Measurements from ENCODE around the gene SHFL. TPM values are rescaled to one million over a fixed set of nuclear protein-coding genes. Genes with fewer than 3 reads are reported as not detected.

SHFL gene
- total RNA-seq, 1 experiment from 2014 or later = 21.1 TPM

DNA sequence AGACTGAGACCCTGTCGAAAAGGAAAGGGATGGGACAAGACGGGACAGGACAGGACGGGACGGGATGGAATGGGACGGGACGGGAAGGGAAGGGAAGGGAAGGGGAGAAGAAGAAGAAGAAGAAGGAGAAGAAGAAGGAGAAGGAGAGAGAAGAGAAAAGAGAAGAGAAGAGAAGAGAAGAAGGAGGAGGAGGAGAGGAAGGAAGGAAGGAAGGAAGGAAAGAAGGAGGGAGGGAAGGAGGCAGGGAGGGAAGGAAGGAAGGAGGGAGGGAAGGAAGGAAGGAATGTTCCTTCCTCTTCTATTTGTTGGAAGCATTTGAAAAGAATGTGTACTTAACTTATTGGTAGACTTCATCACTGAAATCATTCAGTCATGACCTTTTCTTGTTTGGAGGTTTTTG is 9.6 kb upstream of the SHFL start:
- Histone ChIP-seq H3K27me3 (ENCODE audit: insufficient read depth, low read length) (no peaks in the 10 kb centered on the region; the same call in 1 of the 2 replicates), H4K5ac (ENCODE audit: insufficient read length, low read depth, low read length) (peak overlapping the region; percentile 33), H2AFZ (ENCODE audit: low read length) (no peak overlapping the region), H4K20me1 (ENCODE audit: control insufficient read depth, insufficient read depth, insufficient read length) (no peaks in the 10 kb centered on the region), H3K27ac (ENCODE audit: insufficient read length, low read depth, low read length) (no peak overlapping the region), H3K4me2 (ENCODE audit: insufficient read depth, insufficient read length, low read length) (no peak overlapping the region), H3K79me1 (ENCODE audit: insufficient read depth, low read depth, low read length, poor library complexity, severe bottlenecking) (no peaks in the 10 kb centered on the region), H4K91ac (ENCODE audit: insufficient read length, low read depth, low read length) (no peak overlapping the region), H3K56ac (ENCODE audit: insufficient read length, low read depth, low read length) (no peak overlapping the region), H3K4me1 (ENCODE audit: insufficient read depth, low read length) (no peaks in the 10 kb centered on the region; the same call in 1 of the 2 replicates), H2BK12ac (ENCODE audit: insufficient read length, low read depth, low read length) (no peak overlapping the region), H3K23ac (ENCODE audit: insufficient read length, low read depth, low read length) (no peak overlapping the region), H4K8ac (replicated peaks; ENCODE audit: insufficient read length, low read depth, low read length) (no peak overlapping the region), H2AK5ac (ENCODE audit: insufficient read length, low read length) (no peak overlapping the region), H3K9me3 (ENCODE audit: control insufficient read depth, low read depth, low read length) (no peaks in the 10 kb centered on the region), H3T11ph (ENCODE audit: low read length) (no peak overlapping the region), H2BK15ac (ENCODE audit: low read depth, low read length) (no peak overlapping the region), H3K14ac (ENCODE audit: insufficient read depth, low read length) (no peak overlapping the region), H2BK20ac (ENCODE audit: low read depth, low read length, poor library complexity, severe bottlenecking) (no peak overlapping the region), H2BK5ac (ENCODE audit: insufficient read length, low read length) (no peak overlapping the region), H3K79me2 (ENCODE audit: insufficient read depth, low read length) (no peaks in the 10 kb centered on the region), H3K23me2 (ENCODE audit: insufficient read length, low read depth, low read length, poor library complexity, severe bottlenecking) (no peaks in the 10 kb centered on the region), H2BK120ac (ENCODE audit: low read depth, low read length, poor library complexity, severe bottlenecking) (no peak overlapping the region), H3K4ac (ENCODE audit: low read depth, low read length) (no peak overlapping the region), H3K9ac (ENCODE audit: extremely low read depth, insufficient read length, low read length) (no peak overlapping the region), H3K18ac (ENCODE audit: insufficient read length, low read depth, low read length) (no peak overlapping the region)
- no peak for DNase-seq
- TF ChIP-seq, protein P1, sequence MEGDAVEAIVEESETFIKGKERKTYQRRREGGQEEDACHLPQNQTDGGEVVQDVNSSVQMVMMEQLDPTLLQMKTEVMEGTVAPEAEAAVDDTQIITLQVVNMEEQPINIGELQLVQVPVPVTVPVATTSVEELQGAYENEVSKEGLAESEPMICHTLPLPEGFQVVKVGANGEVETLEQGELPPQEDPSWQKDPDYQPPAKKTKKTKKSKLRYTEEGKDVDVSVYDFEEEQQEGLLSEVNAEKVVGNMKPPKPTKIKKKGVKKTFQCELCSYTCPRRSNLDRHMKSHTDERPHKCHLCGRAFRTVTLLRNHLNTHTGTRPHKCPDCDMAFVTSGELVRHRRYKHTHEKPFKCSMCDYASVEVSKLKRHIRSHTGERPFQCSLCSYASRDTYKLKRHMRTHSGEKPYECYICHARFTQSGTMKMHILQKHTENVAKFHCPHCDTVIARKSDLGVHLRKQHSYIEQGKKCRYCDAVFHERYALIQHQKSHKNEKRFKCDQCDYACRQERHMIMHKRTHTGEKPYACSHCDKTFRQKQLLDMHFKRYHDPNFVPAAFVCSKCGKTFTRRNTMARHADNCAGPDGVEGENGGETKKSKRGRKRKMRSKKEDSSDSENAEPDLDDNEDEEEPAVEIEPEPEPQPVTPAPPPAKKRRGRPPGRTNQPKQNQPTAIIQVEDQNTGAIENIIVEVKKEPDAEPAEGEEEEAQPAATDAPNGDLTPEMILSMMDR (conservative IDR thresholded peaks at IDR 0.05) = no peak
- Mint-ChIP-seq H3K9me3 (peaks cover 11 to 18% of the 10 kb centered on the region in 2 experiments), H3K4me1 (peaks cover 2 to 3% of the 10 kb centered on the region in 2 experiments; a peak in 3 of 4 replicates), H3K27ac (no peak overlapping the region; a peak in 1 of 7 replicates), H3K36me3 (ENCODE audit: insufficient read depth in 1 of 3, low read depth in 3 of 3) (peaks cover 0 to 3% (median 3%) of the 10 kb centered on the region in 3 experiments; a peak in 2 of 7 replicates), H3K4me3 (no peak overlapping the region), H3K27me3 (ENCODE audit: low read depth) (peaks cover 48% of the 10 kb centered on the region)
- no CpG with 5 or more reads among the region's 6 CpGs for WGBS (ENCODE audit: extremely low coverage, insufficient read length, low lambda C conversion rate)

Measured in H9 (cell line).